ENCODE results near the gene DCLK1.

The DCLK1 gene

GRCh38 chr13:36028359-36029025 lies 102.7 kb downstream of the DCLK1 start:
- DNase-seq, result no peak
- TF ChIP-seq POLR2A (IDR thresholded peaks at IDR 0.05; ENCODE audit: low read length) (no peak), GATA1 (IDR thresholded peaks at IDR 0.05; ENCODE audit: low read depth, low read length) (no peak)

- no peak for DNase-seq
- TF ChIP-seq POLR2A (IDR thresholded peaks at IDR 0.05; ENCODE audit: low read length) (no peak), GATA1 (IDR thresholded peaks at IDR 0.05; ENCODE audit: low read depth, low read length) (no peak)
These were observed 104.7 kb downstream of the DCLK1 start for GRCh38 chr13:36026531-36026930.

- no peak for DNase-seq
- TF ChIP-seq GATA1 (IDR thresholded peaks at IDR 0.05; ENCODE audit: low read depth, low read length), result no peak
These were observed 116.4 kb downstream of the DCLK1 start for GRCh38 chr13:36014763-36015162.

GRCh38 chr13:36006894-36007675 lies 124.1 kb downstream of the DCLK1 start:
- no peak for DNase-seq
- TF ChIP-seq POLR2A (IDR thresholded peaks at IDR 0.05; ENCODE audit: low read length), result no peak
- TF ChIP-seq GATA1 (IDR thresholded peaks at IDR 0.05; ENCODE audit: low read depth, low read length), result no peak

- TF ChIP-seq GATA1 (IDR thresholded peaks at IDR 0.05; ENCODE audit: low read depth, low read length), result no peak
- TF ChIP-seq POLR2A (IDR thresholded peaks at IDR 0.05; ENCODE audit: low read length), result no peak
These were observed 124.8 kb downstream of the DCLK1 start for GRCh38 chr13:36006347-36006746.

GRCh38 chr13:36001561-36001960 lies 129.6 kb downstream of the DCLK1 start:
- TF ChIP-seq POLR2A (IDR thresholded peaks at IDR 0.05; ENCODE audit: low read length), result no peak
- TF ChIP-seq GATA1 (IDR thresholded peaks at IDR 0.05; ENCODE audit: low read depth, low read length), result no peak
- no peak for DNase-seq

More at GRCh38 chr13:36006347-36006746, 124.8 kb downstream of the DCLK1 start:
- DNase-seq, result no peak

- TF ChIP-seq GATA1 (IDR thresholded peaks at IDR 0.05; ENCODE audit: low read depth, low read length) (no peak), POLR2A (IDR thresholded peaks at IDR 0.05; ENCODE audit: low read length) (no peak)
These were observed 131.2 kb downstream of the DCLK1 start for GRCh38 chr13:36000028-36000427.

GRCh38 chr13:35996360-35996759 lies 134.8 kb downstream of the DCLK1 start:
- DNase-seq, result no peak
- TF ChIP-seq GATA1 (IDR thresholded peaks at IDR 0.05; ENCODE audit: low read depth, low read length) (no peak), POLR2A (IDR thresholded peaks at IDR 0.05; ENCODE audit: low read length) (no peak)

More at GRCh38 chr13:36000028-36000427, 131.2 kb downstream of the DCLK1 start:
- no peak for DNase-seq

- TF ChIP-seq POLR2A (IDR thresholded peaks at IDR 0.05; ENCODE audit: low read length) (no peak), GATA1 (IDR thresholded peaks at IDR 0.05; ENCODE audit: low read depth, low read length) (no peak)
- DNase-seq, result no peak
These were observed 136.0 kb downstream of the DCLK1 start for GRCh38 chr13:35995136-35995535.

- TF ChIP-seq POLR2A (IDR thresholded peaks at IDR 0.05; ENCODE audit: low read length) (no peak), GATA1 (IDR thresholded peaks at IDR 0.05; ENCODE audit: low read depth, low read length) (no peak)
- no peak for DNase-seq
These were observed 136.8 kb downstream of the DCLK1 start for GRCh38 chr13:35994131-35994966.

- no peak for DNase-seq
These were observed 137.5 kb downstream of the DCLK1 start for GRCh38 chr13:35993686-35994085.

GRCh38 chr13:35992964-35993363 lies 138.2 kb downstream of the DCLK1 start:
- TF ChIP-seq GATA1 (IDR thresholded peaks at IDR 0.05; ENCODE audit: low read depth, low read length) (no peak), POLR2A (IDR thresholded peaks at IDR 0.05; ENCODE audit: low read length) (no peak)
- DNase-seq, result no peak

More at GRCh38 chr13:35993686-35994085, 137.5 kb downstream of the DCLK1 start:
- no peak for TF ChIP-seq GATA1 (IDR thresholded peaks at IDR 0.05; ENCODE audit: low read depth, low read length)
- no peak for TF ChIP-seq POLR2A (IDR thresholded peaks at IDR 0.05; ENCODE audit: low read length)

- DNase-seq, result no peak
- TF ChIP-seq GATA1 (IDR thresholded peaks at IDR 0.05; ENCODE audit: low read depth, low read length) (no peak), POLR2A (IDR thresholded peaks at IDR 0.05; ENCODE audit: low read length) (no peak)
These were observed 141.0 kb downstream of the DCLK1 start for GRCh38 chr13:35990196-35990595.

GRCh38 chr13:35988648-35989081 lies 142.5 kb downstream of the DCLK1 start:
- DNase-seq, result no peak
- no peak for TF ChIP-seq POLR2A (IDR thresholded peaks at IDR 0.05; ENCODE audit: low read length)
- no peak for TF ChIP-seq GATA1 (IDR thresholded peaks at IDR 0.05; ENCODE audit: low read depth, low read length)

Data from erythroblast (primary cell).